Fibroblast of skin of left biceps (primary cell): ENCODE data around the gene DLGAP1.

Experiments
- DNase-seq, 2 experiments: peaks; one replicate each; pipeline ENCODE4 v3.0.0-alpha.2; 2013; ENCODE audit warnings: low read depth in 2 of 2

Gene DLGAP1

GRCh38 chr18:3452750-3453539 lies 1002.2 kb downstream of the DLGAP1 start:
- DNase-seq: no peak

GRCh38 chr18:3451989-3452749 lies 1002.9 kb downstream of the DLGAP1 start:
- no peak for DNase-seq

- peak in 1 of 2 experiments; percentile 87 for DNase-seq
Observed at GRCh38 chr18:3451183-3451988, 1003.7 kb downstream of the DLGAP1 start.

GRCh38 chr18:3450799-3451182 lies 1004.3 kb downstream of the DLGAP1 start:
- DNase-seq: no peak

GRCh38 chr18:3450012-3450798 lies 1004.9 kb downstream of the DLGAP1 start, which contains the start of gene TGIF1:
Gene TGIF1 (plus strand): TSS chr18:3450172. CDS start chr18:3450490, 318 bp downstream.
- DNase-seq: no peak

- DNase-seq: no peak
Observed at GRCh38 chr18:3449512-3450011, 1005.5 kb downstream of the DLGAP1 start.

- no peak for DNase-seq
Observed at GRCh38 chr18:3448838-3449511, 1006.1 kb downstream of the DLGAP1 start.

- DNase-seq: peak; percentile 91 to 92
Observed at GRCh38 chr18:3447895-3448837, 1006.9 kb downstream of the DLGAP1 start.

- DNase-seq: no peak
Observed at GRCh38 chr18:3447068-3447894, 1007.8 kb downstream of the DLGAP1 start.
